Embryonic facial prominence (tissue), 1 donor: ENCODE measurements around the gene BIRC2.
"Not testable (repeated sequence)": the region's sequence is repeated elsewhere in the genome, so short reads cannot be mapped to it uniquely, and the experiment has no call there.

Experiments used
- DNase-seq: peaks from one replicate; pipeline ENCODE4 v3.0.0-alpha.2; 2016; ENCODE audit errors: extremely low spot score

The BIRC2 gene

GRCh38 chr11:102323542-102324251 is 23.3 kb upstream of the BIRC2 start:
- no peak for DNase-seq

GRCh38 chr11:102325088-102325487 is 21.9 kb upstream of the BIRC2 start:
- DNase-seq = no peak

- no peak for DNase-seq
These were observed 18.3 kb upstream of the BIRC2 start for GRCh38 chr11:102328748-102329147.

- no peak for DNase-seq
These were observed 16.8 kb upstream of the BIRC2 start for GRCh38 chr11:102330231-102330630.

GRCh38 chr11:102331341-102331740 is 15.7 kb upstream of the BIRC2 start:
- no peak for DNase-seq

- DNase-seq = no peak
These were observed 14.4 kb upstream of the BIRC2 start for GRCh38 chr11:102332611-102332994.

GRCh38 chr11:102338479-102339010 is 8.5 kb upstream of the BIRC2 start:
- no peak for DNase-seq

GRCh38 chr11:102341311-102341710 is 5.7 kb upstream of the BIRC2 start:
- DNase-seq = not testable (repeated sequence)

GRCh38 chr11:102341844-102342318 is 5.1 kb upstream of the BIRC2 start:
- DNase-seq = no peak

- no peak for DNase-seq
These were observed 3.2 kb upstream of the BIRC2 start for GRCh38 chr11:102343809-102344208.

GRCh38 chr11:102345904-102346303 is 1.1 kb upstream of the BIRC2 start:
- DNase-seq = no peak

GRCh38 chr11:102346456-102346747 is 612 bp upstream of the BIRC2 start:
- DNase-seq = peak; percentile 8

- DNase-seq = no peak
These were observed 702 bp downstream of the BIRC2 start for GRCh38 chr11:102347462-102348370.

- DNase-seq = no peak
These were observed 10.1 kb downstream of the BIRC2 start for GRCh38 chr11:102357116-102357515.

GRCh38 chr11:102359372-102359771 is 12.4 kb downstream of the BIRC2 start:
- no peak for DNase-seq

GRCh38 chr11:102360681-102361080 is 13.7 kb downstream of the BIRC2 start:
- DNase-seq = no peak

- no peak for DNase-seq
These were observed 14.3 kb downstream of the BIRC2 start for GRCh38 chr11:102361086-102362031.

- DNase-seq = no peak
These were observed 18.0 kb downstream of the BIRC2 start for GRCh38 chr11:102364991-102365390.

- DNase-seq = peak; percentile 40
These were observed 20.4 kb downstream of the BIRC2 start for GRCh38 chr11:102367364-102367763.

- no peak for DNase-seq
These were observed 21.5 kb downstream of the BIRC2 start for GRCh38 chr11:102368472-102368871.

- DNase-seq = not testable (repeated sequence)
These were observed 27.8 kb downstream of the BIRC2 start for GRCh38 chr11:102374633-102375424.
